HG02759 (cell line): ENCODE results near the gene RBFA.
"Not testable (repeated sequence)": the region's sequence is repeated elsewhere in the genome, so short reads cannot be mapped to it uniquely, and the experiment has no call there.

Experiments
- ATAC-seq: cut with Tn5 transposase; IDR thresholded peaks from one replicate; pipeline ENCODE4 v1.9.1; 2021; ENCODE audit warnings: mild to moderate bottlenecking, moderate library complexity; ENCODE audit not compliant: unreplicated experiment

Gene RBFA

GRCh38 chr18:80027719-80028118 lies 6.5 kb upstream of the RBFA start:
- not testable (repeated sequence) for ATAC-seq

DNA sequence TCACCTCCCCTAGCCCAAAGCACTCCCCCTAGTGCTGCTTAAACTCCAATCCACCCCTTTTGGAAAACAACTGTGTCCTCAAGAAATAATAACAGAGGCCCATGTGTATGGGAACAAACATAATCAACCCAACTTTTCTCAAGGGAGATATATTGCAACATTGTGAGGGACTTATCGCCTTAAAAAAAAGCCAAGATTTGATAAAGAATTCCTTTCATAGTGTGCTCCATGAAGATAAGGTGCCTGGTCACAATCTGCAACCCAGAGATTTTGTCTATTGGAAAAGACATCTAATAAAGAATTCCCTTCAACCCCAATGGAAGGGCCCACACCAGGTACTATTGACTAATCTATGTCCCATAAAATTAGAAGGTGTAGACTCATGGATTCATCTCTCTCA lies 4.5 kb upstream of the RBFA start:
- ATAC-seq, result no peak

DNA sequence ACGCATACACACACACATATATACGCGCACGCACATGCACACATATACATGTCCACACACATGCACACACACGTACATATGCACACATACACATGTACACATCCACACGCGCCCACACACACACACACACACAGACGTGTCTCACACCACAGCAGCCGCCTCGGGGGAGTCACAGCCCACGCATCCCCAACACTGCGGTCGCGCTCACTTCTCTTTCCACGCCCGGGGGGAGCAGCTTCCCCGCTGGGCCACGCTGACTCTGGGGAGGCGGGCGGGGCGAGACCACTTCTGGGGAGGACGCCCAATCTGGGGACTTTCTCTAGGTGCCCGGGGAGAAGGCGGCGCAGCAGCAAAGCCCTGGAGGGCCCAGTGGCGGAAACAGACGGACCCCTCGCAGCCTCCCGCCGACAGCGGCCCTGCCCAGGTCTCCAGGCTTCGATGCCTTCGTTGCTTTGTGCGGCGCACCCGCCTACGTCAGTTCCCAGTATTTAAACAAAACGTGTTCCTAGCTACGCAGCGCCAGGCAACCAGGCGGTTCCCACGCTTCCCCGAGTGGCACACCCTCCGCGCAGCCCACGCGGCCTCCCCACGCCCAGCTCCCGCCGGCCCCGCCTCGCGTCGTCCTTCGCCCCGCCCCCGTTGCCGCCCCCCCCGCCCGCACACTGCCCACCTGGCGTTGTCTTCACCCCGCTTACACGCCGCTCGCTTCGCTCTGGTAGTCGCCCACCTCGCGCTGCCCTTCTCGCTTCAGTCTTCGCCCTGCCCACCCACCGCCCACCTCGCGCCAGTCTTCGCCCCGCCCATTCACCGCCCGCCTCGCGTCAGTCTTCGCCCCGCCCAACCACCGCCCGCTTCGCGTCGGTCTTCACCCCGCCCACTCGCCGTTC lies 810 bp upstream of the RBFA start:
- peak; percentile 55 for ATAC-seq

DNA sequence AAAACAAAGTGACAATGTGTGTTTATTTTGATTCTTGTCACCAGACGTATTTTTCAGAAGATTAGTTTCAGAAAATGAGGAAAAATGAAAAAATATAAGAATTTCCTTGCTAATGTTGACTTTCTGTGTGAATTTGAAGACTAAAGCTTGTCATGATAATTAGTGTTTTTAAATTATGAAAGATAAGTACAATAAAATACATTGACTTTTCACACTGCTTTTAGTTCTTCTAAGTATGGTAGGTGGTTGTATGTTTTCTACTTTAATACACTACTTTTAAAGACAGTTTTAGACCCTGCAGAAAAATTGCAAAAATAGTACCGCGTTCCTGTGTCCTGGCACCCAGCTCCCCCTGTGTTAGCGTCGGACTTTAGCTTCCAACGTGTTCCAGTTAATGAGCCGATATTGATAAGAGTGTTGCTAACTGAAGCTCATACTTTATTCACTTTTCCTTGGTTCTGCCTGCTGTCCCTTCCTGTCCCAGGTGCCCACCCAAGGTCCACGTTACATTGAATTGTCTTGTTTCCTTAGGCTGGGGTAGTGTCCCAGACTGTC lies 695 bp downstream of the RBFA start:
- ATAC-seq, result no peak

DNA sequence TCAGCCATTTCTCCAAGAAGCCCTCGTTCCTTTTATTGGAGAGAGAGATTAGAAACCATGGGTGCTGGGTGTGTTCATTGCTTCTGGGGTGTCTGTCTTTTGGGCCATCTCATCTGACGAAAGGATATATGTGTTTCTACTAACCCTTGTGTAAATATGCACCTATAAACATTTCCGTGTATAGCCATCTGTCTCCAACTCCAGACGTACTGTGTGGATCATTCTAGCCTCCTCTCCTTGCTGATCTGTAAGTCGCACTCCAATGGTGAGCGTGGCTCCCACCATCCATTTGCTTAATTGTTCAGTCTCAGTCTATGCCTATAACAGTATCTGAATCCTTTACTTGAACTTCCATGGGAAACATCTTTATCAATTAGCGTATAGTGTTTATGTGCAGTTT lies 1.8 kb downstream of the RBFA start:
- ATAC-seq, result no peak

DNA sequence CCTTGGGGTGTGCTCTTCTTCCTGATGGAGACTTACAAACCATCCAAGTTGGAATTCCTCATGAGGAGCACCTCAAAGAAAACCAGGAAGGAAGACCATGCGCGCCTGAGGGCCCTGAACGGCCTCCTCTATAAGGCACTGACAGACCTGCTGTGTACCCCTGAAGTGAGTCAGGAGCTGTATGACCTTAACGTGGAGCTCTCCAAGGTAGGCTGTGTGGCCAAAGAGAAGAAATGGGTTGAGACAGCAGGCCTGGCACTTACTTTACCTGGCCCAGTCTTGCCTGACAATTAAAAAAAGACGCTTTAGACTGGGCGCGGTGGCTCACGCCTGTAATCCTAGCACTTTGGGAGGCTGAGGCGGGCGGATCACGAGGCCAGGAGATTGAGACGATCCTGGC lies 3.1 kb downstream of the RBFA start:
- no peak for ATAC-seq

GRCh38 chr18:80037869-80038630 lies 3.8 kb downstream of the RBFA start:
- ATAC-seq, result no peak

- ATAC-seq, result no peak
Observed at GRCh38 chr18:80040515-80040914, 6.3 kb downstream of the RBFA start.

GRCh38 chr18:80041424-80041823 lies 7.2 kb downstream of the RBFA start:
- no peak for ATAC-seq

DNA sequence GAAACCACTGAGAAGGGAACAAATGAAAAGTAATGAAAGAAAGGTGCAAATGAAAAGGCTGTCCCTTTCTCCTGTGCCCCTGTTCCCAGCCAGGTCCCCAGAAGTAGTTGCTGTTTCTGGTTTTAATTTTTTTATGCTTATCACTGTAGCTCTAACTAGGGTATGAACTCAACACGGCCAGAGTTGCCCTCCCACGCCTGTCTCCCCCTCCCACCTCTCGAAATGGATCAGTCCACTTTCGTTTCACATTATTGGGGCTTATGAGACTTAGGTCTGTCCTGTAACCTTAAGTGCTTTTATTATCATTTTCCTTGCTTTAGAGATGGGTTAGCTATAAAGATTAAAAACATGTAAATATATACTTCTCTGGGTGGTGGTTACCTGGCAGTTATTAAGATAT lies 8.6 kb downstream of the RBFA start:
- no peak for ATAC-seq

- ATAC-seq, result no peak
Observed at GRCh38 chr18:80044072-80044471, 9.8 kb downstream of the RBFA start.

DNA sequence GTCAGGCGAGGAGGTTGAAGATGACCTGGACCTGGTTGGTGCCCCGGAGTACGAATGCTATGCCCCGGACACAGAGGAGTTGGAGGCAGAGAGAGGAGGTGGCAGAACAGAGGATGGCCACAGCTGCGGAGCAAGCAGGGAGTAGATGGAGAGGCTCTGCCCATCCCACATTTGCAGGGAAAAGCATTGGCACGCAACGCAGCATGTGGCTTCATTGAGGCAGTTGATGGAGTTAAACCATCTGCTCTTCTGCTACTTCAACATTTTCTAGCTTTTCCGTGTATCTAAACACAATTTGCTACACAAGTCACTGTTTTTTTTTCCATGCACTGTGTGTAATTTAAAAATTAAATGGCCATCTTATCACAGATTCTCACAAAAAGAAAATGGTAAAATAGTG lies 11.8 kb downstream of the RBFA start:
- ATAC-seq, result no peak

DNA sequence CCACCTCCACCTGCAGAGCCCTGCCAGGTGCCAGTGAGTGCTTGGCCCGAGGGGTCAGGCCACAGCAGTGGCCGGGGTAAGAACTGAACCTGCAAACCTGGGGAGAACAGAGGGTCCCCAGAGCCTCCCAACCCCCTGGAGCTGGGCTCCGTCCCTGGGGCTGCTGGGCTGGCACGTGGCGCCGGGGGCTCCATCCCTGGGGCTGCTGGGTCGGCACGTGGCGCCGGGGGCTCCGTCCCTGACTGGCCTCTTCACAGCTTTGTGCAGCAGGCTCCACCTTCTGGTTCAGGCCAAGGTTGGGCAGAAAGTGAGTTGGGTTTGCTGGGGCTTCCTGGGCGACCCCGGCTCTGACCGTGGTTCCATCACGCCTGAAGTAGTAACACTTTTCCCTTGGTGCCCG lies 12.2 kb downstream of the RBFA start:
- no peak for ATAC-seq

DNA sequence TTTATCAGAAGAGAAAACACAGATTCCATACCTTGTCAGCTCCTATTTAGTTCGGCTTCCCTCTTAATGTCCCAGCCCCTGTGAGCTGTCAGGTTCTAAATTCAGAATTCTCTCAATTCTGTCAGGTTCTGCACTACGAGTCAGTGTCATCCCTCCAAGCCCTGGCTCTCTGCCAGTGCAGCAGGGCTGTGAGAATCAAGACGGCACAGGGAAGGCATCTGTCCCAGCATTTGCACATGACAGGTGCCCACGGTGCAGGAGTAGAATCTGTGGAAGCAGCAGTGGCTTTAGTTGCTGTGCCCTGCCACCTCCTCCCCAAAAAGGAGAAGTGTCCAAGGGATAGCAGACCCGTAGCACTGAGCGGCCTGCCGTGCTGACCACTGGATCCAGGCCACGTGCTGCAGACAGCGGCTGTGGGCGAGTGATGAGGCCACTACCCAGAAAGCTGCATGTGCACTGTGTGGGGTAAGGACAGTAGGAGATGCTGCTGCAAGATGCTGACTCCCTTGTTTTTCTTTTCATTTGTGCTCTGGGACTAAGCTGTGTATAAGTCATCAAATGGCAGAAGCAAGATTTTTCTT lies 12.8 kb downstream of the RBFA start:
- ATAC-seq, result no peak

DNA sequence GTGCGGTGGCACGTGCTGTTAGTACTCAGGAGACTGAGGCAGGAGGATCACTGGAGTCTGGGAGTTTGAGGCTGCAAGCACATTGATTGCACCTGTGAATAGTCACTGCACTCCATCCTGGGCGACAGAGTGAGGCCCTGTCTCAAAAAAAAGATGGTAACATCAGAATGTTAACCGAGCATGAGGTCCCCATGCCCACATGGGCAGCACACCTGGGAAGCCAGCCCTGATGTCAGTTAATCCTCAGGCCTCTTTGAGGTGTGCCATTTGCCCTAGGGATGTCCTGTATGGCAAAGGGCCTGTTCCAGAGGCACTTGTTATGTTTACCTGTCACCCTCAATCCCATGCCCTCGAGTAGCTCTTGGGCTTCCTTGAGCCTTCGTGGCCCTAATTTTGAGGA lies 16.6 kb downstream of the RBFA start:
- no peak for ATAC-seq

DNA sequence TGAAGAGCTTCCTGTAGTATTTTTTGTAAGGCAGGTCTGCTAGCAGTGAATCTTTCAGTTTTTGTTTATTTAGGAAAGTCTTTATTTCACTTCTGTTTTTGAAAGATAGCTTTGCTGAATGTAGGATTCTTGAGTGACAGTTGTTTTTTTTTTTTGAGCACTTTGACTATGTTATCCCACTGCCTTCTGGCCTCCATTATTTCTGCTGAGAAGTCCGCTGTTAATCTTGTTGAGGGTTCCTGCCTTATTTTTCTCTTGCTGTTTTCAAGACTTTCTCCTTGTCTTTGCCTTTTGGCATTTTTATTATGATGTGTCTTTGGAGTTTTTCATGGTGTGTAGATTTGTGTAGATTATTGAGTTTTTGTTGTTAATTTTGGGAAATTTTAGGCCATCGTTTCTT lies 21.9 kb downstream of the RBFA start:
- no peak for ATAC-seq

- ATAC-seq, result no peak
Observed at GRCh38 chr18:80059945-80060344, 25.7 kb downstream of the RBFA start.

DNA sequence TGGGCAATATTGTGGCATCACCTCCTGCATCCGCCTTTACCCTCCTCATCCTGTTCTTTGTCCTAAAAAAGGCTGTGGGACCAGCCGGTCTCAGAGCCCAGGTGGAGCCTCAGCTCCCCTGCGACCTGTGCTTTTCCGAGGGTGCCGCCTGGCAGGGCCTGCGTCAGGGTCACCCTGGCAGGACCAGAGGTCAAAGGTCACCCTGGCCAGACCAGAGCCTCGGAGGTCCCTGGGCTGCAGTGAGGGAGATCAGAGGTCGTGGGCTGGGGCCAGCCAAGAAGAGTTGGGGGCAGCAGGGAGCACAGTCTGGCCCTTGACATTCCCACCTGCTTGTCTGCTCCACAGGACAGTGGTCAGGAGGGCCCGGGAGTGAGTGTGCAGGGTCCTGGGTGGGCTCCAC lies 31.5 kb downstream of the RBFA start:
- no peak for ATAC-seq

GRCh38 chr18:80067321-80067720 lies 33.1 kb downstream of the RBFA start:
- ATAC-seq, result no peak

GRCh38 chr18:80067897-80068296 lies 33.7 kb downstream of the RBFA start:
- no peak for ATAC-seq

DNA sequence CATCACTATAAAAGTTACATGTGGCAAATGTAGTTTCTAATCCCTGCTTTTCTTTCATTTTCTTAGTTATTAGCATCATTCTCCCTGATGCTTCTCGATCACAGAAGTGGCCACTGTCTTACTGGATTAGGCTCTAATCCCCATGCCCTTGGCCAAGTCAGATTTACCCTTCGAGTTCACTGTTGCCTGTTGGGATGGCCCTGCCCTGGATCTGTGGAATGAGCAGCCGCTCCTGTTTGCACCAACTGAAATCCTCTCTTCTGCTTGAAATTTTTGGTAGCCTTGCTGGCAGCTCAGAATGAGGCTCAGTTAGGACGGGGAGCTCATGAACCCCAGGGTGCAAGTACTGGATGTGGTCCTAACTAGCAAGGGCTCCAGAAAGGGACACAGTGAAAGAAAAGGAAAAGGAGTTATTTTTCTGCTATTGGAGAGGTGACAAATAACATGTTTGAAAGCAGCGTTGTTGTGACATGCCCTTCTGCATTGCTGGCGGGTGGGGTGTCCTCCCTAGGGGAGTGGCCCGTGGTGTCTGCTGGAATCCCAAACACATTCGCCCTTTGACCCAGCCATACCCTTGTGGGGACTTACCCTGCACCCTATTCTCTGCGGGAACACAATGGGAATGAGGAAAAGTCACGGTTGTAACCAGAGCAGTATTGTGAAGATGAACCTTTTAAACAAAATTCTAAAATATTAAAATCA lies 34.5 kb downstream of the RBFA start:
- ATAC-seq, result no peak
